Muscle of arm (tissue), 14 donors: ENCODE data around the gene GRXCR1. TPM values are rescaled to one million over a fixed set of nuclear protein-coding genes. Genes with fewer than 3 reads are reported as not detected.

Experiments
- DNase-seq: peaks from one replicate; pipeline ENCODE4 v3.0.0-alpha.2; 2013
- long read RNA-seq, 11 donors: transcript quantifications; one replicate each; lab custom pipeline, GENCODE V29; 2026
- polyA plus RNA-seq, 12 donors: library from polyadenylated mRNA; unstranded; fragments of 120-200 nt; gene quantifications; one replicate each; pipeline ENCODE4 v1.2.1, GENCODE V29; 2013; ENCODE audit not compliant: insufficient read length in 12 of 12

The GRXCR1 gene
- polyA plus RNA-seq, result not detected
- long read RNA-seq, donor 1, result 0 reads
- long read RNA-seq, donor 2, result 0 reads
- long read RNA-seq, donor 3, result 0 reads
- long read RNA-seq, donor 4, result 0 reads
- long read RNA-seq, donor 5, result 0 reads
- long read RNA-seq, donor 6, result 0 reads
- long read RNA-seq, donor 7, result 0 reads
- long read RNA-seq, donor 8, result 0 reads
- long read RNA-seq, donor 9, result 0 reads
- long read RNA-seq, donor 10, result 0 reads
- long read RNA-seq, donor 11, result 0 reads

DNA sequence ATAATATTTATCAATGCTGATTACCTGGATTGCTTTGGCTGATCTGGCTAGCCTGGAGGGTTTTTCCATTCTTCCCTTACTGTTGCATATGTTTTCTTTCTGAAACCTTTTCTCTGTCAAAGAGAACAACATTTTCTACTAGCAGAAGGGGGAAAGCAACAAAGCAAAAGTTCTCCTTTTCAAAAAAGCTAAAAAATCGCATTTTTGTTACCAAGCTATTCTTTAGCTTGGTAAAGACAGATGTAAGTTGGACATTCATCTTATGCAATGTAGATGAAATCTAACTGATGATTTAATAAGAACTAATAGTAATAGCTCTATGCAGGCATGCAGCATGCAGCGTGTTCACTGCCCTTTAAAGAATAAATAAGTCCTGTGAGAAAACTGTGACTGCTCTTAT, at the start of gene GRXCR1:
Gene GRXCR1 (plus strand): TSS at position 301 of the 400 bp plus-strand sequence. CDS start 554 bp downstream, outside the sequence.
- no peak for DNase-seq

DNA sequence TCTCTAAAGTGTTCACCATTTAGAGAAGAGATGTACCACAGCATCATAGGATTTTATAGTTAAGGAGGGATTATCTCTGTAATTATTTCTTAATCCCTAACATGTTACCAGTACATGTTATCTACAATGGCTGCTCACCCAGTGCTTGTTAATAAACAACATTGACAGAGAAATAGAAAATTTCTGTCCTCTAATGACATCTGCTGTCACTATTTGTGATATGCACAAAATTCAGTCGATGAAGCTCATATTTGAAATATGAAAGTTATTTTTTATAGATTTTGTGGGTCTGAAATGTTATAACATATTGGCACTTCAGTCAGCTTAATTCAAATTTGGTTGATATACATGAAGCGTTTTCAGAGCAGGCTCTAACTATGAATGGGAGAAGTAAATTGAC, 48.8 kb upstream of the GRXCR1 start:
- DNase-seq, result no peak

DNA sequence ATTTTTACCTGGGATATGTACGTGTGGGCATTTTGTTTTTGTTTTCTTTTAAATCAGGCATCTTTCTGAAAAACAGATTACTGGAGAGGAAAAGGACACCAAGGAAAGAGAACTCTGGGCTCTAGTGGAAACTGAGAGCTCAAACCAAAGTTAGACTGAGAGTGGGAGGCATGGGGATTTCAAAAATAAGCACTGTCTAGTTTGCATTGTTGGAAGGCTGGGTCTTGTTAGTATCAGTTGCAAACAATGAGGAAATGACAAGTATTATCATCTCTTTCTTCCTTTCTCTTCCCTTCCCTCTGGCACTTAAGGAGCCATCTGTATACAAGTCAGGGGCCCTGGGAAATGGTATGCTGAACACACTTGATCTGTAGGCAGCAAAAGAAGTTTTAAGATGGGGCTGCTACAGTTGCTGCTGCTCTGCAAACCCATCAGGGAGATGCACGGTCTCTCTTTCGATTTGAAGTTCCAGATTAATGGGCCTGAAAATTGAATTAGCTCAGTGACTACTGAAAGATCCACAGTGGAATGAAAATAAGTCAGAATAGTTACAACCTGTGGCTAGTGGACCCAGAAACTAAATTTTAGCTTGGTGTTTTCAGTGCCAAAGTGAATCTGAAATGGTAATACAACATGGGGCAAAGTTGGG, 48.0 kb upstream of the GRXCR1 start:
- DNase-seq, result no peak

DNA sequence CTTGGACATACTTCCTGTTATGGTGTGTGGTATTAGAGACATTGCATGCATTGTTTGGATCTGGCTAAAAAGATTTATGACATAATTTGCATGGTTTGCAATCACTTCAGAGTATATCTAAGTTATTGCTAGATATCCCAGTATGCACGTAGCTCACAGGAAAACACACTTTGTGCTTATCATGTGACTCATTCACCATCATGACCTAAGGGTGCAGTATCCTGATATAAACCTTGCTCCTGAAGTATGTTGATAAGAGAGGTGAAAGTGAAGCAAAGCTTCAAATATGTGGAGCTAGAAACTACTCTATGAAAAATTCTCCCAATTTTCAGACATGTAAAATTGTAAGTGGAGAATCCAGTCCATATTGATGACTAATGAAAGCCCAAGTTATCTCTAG, 46.9 kb upstream of the GRXCR1 start:
- no peak for DNase-seq

DNA sequence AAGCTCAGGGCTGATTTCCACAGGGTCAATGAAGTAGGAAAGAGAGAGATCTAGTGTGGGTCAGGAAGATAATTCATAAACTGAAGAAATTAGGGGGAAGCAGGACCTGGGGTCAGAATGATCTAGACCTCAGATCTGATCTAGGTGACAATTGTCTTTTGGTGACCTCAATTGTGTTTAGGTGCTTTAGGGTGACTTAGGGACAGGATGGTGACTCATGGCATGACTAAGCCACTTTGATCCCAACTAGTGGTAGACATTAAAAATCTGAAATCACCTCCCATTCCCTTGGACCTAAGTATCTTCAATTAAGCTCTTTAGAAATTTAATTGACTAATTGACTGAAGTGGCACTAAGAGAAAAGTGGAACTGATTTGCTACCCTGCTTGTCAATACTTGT, 36.7 kb upstream of the GRXCR1 start:
- DNase-seq, result no peak

DNA sequence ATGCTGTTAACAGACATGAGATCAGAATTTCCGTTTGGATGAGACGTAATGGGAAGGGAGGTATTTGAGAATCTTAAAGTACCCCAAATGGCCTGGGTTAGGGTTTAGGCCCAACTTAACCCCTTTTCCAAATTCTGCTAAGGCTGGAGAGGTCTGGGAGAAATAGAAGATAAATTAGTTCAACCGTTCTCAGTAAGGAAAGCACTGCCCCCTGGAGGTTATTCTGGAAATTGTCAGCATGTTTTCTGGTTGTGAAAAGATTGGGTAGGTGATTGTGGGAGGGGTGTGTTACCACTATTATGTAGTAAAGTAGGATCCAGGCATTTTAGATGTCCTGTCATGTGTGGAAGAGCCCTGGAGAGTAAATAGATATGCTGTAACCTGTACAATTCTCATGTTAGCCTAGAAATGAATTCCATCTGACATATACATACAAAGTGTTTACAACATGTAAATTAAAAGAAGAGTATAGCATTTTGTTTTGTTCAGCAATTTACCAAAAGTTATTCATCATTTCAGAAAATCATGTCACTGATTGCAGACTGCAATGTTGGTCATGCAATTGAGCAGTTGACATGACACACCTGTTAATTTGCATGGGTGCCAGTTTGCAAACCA, 26.8 kb upstream of the GRXCR1 start:
- peak; percentile 42 for DNase-seq

DNA sequence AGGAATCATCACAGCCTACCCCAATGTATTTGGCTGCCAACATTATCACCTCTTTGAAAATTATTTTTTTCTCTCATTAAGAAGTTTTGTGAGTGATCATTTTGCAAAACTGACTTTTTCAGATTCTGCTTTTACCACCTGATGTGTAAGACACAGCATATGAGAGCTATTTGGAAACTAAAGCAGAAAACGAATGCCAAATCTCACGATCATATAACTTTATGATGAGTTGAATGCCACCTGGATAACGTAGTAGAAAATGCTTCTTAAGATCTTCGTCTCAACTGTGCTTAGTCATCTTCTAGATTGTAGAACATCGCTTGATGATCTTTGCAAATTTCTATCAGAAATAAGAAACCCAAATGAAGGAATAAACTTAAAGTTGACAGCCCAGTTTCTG, 21.3 kb upstream of the GRXCR1 start:
- DNase-seq, result no peak

DNA sequence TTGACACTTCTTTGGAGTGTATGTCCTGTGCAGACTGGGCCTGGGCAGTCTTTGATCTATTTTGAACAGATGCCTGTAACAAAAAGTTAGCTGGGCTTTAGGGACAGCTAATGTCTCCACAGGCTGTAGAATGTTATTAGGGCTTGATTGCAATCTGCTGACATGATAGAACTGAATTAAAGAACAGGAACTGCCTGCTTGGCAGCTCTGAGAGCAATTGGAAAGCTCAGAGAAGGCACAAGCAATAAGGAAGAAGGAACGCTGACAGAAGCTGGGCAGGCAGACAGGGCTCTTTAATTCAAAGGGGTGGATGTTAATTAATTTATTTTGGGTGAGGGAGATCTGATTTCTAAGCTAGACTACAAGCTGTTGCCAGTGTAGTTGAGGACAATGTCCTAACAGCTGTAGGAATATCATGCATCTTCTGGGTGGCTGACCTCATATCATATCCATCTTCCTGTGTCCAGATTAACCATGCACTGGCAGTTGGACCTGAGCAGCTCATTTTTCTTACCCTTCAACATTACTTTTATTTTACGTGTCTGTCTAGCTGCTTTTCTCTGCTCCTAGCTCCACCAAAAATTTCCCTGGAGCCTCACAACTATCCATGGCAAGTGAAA, 20.7 kb upstream of the GRXCR1 start:
- no peak for DNase-seq

DNA sequence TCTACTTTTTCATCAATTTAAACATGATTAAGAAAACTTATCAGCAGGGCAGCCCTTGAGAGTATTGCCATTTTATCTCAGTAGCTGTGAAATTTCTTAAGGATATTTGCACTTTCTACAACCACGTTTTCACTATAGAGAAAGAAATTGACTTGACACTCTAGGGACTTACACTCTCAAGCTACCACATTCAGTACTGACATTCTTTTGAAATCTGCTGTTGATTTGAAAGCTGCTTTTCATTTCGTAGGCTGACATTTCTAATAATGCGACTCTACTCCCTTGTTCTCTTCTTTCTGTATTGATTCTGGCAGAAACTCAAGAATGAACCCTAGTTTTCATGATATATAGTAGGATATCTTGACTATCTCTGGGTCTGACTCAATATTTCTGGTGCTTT, 13.7 kb upstream of the GRXCR1 start:
- DNase-seq, result no peak

DNA sequence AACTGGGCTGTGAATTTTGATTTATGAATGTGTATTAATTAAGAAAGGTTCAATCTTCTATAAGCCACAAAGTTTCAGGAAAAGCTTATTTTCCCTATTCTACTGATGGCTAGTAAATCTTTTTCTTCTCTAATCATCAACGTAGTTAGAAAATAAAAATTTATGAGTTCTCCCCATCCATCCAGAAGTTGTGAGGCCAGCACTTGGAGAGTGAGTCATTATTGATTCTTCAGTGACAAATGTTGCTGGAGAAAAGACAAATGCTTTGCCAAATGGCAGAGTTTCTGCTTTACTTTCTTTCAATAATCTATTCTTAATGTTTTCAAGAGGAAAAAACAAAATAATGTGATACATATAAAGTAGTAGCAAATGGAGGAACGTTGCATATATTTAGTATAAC, 11.3 kb upstream of the GRXCR1 start:
- no peak for DNase-seq

DNA sequence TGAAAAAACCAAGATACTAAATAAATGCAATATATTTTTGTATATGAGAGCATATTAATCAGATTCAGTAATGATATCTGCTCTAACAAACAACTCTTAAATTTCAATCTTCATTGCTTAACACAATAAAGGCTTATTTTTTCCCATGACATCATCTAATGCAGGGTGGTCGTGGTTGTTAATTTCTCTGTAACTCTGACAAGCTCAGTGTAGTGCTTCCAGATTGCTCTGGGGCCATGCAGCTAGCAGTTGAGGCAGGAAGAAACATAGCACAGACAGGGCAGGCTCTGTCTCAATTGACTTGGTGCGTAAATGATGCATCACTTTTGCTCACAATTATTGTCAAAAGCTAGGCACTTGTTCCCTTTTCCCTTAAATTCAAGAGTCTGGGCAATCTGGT, 869 bp upstream of the GRXCR1 start:
- no peak for DNase-seq

DNA sequence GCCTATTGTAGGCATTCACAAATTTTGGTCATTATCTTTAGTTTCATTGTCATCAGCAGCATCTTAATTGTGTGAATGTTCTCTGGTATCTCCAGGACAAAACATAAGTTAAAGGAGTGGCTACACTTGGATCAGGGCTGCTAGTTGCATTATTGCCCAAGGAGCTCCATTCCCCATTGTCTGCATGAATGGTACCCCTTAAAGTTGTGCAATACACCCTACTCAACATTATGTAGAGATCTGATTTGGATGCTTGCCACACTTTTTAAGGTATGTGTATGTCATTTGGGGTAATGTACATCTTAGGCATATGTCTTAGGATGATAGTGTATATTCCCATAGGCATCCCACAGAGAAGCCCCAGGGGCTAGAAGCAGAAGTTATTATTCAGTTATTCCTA, 2.9 kb downstream of the GRXCR1 start:
- DNase-seq, result no peak

DNA sequence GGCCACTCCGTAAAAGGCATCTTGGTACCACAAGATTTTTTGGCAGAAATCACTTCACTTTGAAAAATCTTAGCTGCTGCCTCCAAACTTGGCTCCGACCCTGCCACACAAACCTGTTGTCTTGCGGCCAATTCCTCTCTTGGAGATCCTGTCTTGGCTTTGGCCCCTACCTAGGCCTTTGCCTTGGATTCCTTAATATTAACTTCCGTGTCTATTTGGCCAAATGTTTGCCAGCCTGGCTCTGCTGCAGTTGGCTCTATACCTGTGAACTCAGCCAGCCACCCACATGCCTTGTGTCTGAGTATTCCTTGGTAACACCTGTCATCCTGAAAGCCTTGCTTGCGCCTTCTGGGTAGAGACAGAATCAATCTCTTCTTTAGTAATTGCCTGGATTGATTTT, 12.5 kb downstream of the GRXCR1 start:
- DNase-seq, result no peak

DNA sequence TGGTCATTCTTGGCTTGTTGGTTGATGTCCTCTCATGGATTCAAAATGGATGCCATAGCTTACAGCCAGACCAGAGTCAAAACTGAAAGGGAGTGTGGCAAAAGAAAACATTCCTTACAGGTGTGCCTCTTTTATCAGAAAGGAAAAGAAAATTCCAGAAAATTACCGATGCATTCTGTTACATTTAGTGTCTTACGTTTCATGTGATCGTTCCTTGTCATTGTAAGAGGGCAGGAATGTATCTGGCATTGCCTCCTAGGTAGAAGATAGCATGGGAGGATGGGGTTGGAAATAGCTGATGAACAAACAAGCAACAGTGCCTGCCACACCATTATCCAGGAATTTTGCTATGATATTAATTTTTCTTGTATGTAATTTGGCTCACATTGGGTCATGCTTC, 13.1 kb downstream of the GRXCR1 start:
- DNase-seq, result no peak

DNA sequence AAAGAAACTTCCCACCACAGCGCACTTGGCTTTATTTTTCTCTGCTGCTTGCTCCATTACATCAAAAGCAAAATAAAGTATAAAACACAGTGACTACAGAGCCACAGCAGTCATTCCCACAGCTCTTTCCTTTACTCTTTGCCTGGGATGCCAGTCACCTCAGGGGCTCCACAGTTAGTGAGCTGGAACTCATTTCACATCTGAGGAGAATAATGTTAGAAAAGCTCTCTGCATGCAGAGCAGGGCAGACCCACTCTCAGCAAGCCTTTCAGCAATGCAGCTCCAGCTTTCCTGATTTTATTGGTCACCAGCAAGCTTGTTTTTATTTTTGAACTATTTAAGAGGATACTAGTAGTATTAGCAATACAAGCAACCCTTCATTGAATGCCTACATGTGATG, 13.8 kb downstream of the GRXCR1 start:
- DNase-seq, result no peak

DNA sequence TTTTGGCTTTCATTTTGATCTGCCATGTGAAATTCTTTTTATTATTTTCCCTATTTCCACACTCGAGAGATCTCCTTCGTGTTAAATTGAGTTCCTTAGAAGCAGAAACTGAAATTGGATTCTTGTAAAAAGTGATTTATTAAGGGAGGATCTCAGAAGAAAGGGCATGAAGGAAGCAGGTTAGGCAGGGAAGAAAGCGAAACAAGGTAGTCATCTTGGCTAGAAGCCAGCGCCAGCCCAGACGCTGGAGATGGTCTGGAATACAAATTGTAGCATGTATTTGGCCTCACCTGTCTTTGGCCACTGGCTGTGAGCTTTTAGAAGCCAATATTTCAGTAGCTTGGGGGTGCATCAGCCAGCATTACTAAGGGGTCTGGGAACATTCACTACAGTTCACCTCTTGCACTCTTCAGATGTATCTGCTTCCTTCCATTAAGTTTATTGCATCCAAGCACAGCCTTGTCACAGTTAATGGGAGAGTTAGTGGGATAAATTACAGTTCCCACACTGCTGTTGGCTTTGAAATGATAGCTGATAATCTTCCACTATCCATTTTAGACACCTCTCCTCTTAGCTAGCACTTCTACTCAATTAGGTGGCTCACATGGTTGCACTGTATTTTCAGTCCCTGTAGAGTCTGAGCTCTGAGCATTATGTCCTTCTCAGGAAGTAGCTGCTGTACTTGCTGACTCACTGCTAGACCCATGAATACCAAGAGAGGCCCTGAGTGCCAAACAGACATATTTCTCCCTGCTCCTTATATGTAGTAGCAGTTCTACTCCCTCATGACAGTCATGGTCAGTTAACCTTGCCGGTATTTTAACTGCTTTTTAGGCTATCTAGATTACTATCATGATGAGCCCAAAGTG, 14.6 kb downstream of the GRXCR1 start:
- DNase-seq, result no peak

DNA sequence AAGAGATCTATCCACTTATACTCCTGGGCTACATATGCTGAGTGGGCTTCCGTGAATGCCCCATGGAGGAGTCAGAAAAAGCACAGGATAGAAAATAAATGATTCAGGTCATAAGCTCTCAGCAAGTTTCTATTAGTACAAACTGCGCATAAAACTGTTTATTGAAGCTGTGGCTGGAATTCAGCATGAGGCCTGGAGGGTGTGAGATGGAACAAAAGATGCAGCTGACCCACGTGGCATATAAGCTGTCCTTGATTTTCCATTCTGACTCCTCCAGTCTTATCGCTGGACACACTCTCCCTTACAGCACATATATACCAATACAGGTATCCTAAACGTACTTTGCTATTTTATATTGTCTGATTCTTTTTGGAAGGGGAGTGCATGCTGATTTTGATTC, 17.9 kb downstream of the GRXCR1 start:
- DNase-seq, result peak; percentile 1

DNA sequence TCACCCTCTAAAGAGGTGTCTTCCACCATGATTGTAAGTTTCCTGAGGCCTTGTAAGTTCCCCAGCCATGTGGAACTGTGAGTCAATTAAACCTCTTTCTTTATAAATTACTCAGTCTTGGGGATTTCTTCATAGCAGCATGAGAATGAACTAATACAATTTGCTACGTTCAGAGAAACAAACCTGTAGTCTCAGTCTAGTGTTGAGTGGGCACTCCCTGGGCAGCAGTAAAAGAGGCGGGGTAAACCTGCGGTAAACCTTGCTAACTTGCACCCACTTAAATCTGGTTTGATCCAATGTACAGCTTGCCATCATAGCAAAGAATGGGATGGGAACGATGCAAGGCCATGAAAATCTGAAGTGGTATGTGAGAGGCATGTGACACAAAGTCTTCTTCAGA, 22.4 kb downstream of the GRXCR1 start:
- DNase-seq, result no peak

DNA sequence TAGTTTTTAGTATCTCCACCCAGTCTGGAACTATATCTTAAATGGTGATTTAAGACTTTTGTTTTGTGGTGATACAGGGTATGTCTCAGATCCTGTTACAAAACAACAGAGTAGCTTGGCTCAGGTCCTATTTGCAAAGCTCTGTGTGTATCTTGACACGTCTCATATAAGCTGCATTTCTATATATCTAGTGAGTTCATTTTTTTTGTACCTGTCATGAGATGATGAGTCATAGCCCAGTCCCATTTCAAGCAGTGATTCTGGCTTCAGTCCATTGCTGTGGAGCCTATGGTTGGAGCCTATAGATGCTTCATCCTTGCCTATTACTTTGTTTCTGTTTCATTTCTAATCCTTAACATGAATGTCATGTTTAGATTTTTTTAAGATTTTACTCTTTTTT, 23.0 kb downstream of the GRXCR1 start:
- no peak for DNase-seq

DNA sequence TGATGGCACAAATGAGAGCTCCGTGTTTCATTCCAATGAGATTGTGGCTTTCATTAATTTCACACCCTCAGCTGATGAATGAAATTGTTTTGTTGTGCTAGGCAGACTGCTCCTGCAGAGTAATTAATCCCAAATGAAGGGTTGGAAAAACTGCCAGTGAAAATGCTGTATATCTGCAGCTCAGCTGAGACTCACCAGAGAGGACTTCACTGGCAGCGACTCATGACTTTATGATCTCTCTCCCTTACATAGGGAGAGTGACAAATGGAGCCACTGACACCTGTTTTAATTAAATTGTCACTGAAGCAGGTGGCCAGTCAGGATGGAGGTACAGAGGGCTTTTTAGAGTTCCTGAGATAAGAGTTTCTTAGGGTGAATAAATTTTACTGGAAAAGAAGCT, 24.8 kb downstream of the GRXCR1 start:
- DNase-seq, result no peak

DNA sequence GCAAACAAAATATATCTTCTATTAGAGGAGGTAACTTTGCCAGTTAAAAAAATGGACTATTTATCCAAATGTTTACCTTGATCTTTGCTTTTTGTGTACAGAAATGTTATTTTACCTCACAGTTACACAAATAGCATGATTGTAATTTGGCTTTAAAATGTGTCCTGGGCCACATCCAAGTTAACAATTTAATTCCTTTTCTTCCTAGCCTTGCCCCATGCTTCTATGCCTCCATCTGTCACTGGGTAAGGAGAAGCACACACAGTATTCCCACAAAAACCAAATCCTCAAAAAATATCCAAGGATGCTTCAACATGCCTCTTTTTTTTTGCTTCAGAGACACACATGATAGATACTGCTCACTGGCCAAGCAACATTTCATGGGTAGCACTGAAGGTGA, 30.9 kb downstream of the GRXCR1 start:
- no peak for DNase-seq

DNA sequence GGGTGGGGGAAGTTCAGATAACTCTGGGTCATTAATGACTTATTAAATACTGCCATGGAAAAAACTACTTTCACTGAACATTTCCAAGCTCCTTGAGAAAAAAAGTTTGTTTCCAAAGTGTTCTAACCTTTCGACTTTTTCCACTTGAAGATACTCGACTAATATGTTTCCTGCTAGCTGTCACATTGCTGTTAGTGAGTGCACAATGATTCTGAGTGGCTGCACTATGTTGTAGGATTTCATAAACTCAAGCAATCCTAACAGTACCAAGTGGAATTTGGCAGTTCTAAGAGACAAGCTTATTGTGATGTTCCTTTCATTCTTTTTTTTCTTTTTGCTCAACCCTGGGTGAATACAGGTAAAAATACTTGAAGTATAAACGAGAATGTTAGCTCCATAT, 33.4 kb downstream of the GRXCR1 start:
- no peak for DNase-seq
